GM19193 (cell line): Measurements from ENCODE around the gene SLC17A9.

Experiments used
- POLR2A ChIP-seq: IDR thresholded peaks from 4 replicates; pipeline ENCODE4 v1.6.1; 2011; ENCODE audit not compliant: insufficient read depth, insufficient read length; ENCODE audit errors: extremely low read depth

SLC17A9 gene

DNA sequence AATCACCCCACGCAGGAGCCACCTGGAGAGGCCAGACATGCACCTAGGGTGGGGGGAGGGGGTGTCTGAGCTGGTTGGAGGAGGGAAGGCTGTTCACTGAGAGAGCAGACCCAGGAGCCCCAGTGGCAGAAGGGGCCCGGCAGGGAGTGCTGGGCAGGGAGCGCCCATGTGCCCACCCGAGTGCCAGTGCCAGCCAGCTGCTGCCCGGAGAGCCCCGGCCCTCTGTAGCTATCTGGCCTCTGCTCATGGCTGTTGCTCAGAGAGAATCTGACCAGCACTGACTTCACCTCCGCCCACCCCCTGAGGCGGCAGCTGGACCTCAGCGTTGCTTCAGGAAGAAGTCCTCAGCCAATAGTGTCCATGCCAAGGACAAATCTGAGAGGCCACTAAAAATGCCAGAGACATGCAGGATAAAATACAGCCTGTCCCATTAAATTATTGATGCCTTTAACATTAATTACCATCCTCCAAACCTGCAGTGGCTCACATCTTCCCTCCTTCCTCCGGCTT is 22.8 kb downstream of the SLC17A9 start:
- TF ChIP-seq POLR2A: no peak

DNA sequence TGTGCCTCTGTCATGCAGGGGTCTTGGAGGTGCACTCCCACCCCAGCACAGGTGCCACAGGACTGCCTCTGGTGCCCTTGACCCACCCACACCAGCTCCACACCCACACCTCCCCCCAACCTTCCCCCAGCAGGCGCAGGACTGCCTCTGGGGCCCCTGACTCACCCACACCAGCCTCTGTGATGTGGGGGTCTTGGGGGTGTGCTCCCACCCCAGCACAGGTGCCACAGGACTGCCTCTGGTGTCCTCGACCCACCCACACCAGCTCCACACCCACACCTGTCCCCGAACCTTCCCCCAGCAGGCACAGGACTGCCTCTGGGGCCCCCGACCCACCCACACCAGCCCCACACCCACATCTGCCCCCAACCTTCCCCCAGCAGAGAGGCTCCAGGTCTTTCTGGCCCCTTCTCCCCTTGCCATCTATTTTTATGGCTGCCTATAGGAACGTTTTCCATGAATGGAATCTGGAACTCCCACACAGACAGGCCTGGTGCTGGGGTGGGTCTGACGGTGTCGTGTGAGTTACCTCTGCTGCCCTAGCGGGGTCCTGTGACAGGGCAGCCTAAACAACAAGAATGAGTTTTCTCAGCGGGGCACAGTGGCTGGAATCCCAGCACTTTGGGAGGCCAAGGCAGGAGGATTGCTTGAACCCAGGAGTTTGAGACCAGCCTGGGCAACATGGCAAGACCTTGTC is 23.5 kb downstream of the SLC17A9 start:
- no peak for TF ChIP-seq POLR2A

DNA sequence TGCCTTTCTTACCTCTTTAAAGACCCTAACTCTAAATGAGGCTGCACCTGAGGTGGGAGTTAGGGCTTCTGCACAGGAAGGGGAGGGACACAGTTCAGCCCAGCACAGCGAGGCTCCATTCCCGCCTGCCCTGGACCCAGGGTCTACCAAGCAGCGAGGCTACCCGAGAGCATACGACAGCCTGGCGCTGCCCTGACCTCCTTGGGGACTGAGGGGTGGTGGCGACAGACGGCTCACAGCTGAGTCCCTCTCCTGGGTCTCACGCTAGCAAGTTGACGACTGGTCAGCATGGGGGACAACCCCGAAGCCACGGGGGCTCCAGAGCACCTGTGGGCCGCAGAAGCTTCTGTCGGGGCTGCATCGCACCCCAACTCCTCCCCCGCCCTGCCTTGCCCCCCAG is 24.4 kb downstream of the SLC17A9 start:
- TF ChIP-seq POLR2A: no peak

DNA sequence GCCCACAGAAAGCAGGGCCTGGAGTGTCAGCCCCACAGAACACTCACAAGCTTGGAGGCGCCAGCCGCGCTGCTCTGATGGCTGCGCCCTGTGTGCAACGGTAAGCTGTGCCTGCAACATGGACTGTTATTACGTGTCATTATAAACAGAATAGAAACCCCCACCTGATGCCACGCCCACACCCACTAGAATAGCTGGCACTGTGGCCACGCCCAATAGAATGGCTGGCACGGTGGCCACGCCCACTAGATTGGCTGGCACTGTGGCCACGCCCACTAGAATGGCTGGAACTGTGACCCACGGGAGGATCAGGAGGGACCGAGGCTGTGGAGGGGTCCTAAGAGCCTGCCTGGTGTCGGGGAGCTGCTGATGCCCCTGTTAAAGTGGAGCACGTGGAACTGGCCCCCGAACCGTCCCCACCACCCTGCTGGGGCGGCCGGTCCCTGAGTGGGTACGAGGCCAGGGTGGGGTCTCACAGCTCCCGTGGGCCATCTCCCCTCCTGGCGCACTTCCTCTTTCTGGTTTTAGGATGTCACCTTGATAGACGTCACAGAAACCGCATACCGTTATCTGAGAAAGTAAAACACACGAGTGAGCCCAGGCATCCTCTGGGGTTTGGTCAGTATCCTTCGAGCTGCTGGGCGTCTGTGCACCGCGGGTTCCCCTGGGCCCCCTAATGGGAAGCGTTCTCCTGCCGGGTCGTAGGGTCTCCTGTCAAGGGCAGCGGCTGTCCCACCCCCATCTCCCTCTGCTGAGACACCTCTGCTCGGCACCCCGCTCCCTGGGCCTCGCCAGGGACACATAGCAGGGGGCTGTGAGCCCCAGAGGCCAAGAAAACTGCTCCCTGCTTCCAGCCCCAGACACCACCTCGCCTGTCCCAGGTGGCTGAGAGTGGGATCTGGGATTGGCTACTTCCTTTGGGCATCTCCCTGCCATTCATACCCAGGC is 25.4 kb downstream of the SLC17A9 start:
- TF ChIP-seq POLR2A: peak; percentile 65

DNA sequence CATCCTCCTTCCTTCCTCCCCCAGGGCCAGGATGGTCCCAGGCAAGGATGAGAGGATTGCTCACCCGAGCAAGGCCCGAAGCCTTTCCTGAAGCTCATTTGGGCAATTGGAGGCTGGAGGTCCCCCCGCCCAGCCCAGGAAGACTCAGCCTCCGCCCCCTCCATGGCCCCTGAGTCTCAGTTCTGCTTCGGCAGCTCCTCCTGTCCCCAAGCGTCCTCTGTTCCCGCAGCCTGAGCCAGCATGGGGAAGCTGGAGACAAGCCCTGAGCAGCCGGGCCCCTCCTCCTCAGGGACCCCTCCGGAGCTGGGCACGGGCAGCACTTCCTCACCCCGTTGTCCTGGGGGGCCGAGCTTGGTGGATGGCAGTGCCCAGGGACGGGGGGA is 26.0 kb downstream of the SLC17A9 start:
- TF ChIP-seq POLR2A: no peak

DNA sequence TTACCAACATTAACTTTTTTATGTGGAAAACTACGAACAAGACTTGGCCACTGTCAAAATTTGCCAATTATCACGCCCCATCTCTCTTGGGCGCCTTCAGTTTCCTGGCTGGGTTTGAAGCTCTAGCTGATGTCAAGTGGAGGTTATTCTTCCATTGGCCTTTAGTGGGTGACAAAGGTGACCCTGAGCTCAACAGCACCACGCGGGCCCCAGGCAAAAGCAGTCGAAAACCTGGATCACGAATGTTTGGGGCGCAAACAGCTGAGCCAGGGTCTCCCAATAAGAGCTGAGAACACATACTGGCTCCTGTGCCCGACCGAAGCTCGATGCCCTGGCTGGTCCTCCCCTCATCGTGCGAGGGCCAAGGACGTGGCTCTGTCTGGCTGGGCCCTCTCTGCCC is 26.8 kb downstream of the SLC17A9 start:
- TF ChIP-seq POLR2A: no peak

DNA sequence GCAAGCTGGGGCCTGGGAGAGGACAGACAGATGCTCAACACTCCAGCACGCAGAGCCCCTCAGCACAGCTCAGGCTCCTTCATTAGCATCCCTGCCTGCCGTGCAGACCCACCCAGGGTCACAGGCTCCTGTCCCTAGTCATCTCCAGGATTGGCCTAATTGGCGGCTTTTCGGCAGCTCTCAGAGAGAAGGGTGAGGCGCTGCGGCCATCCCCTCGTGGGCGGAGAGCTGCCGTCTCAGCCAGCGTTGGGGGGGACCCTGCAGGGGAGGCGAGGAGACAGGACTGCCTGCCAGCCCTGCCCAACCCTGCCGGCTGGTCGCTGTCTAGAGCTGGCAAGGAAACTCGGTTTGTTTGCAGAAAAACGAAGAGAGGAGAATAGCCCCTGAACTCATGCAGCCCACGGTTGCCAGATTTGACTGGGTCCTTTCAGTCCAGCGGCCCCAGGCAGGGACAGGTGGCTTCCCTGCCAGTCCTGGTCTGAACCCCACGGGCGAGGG is 27.4 kb downstream of the SLC17A9 start:
- TF ChIP-seq POLR2A: no peak

DNA sequence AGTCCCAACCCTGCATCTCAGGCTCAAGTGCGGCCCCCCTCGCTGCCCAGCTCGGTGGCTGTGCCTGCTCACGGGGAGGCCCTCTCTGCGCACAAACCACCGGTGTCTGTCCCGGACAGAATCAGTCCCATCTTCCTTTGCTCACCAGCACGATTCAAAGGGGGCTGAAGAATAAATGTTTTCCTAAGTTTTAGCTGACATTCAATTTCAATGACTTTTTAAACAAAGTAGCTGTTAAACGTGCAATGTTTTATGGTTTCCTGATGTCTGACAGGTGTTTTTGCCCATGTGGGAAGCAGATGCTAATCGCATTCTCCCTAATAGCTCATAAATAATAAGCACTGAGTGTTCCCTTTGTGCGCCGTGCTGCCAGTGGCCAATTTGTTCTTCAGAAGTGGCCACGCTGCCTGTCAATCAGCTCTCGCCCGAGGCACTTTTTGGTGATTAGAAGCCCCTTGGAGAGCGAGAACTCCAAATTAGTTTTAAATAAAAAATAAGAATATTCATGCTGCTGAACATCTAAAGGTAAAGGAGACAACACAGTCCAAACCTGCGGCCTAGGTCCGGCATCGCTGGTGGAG is 28.0 kb downstream of the SLC17A9 start:
- no peak for TF ChIP-seq POLR2A

DNA sequence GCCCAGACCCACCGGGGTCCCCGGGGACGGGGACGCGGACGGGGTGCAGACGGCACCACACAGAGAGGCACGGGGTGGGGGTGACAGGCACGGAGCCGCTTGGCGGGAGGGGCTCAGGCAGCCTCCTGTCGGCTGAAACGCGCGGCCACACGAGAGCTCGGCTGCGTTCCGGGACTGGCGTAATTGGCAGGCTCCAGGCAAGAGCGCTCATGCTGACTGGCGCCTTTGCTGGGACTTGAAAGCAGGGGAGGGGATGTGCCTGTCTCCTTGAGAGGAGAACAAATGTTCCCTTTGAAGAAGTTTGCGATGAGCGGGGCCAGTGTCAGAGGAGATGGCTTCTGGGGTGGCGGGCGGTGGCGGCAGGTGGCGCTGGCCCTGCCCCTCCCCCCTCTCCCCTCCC is 28.5 kb downstream of the SLC17A9 start:
- TF ChIP-seq POLR2A: no peak

DNA sequence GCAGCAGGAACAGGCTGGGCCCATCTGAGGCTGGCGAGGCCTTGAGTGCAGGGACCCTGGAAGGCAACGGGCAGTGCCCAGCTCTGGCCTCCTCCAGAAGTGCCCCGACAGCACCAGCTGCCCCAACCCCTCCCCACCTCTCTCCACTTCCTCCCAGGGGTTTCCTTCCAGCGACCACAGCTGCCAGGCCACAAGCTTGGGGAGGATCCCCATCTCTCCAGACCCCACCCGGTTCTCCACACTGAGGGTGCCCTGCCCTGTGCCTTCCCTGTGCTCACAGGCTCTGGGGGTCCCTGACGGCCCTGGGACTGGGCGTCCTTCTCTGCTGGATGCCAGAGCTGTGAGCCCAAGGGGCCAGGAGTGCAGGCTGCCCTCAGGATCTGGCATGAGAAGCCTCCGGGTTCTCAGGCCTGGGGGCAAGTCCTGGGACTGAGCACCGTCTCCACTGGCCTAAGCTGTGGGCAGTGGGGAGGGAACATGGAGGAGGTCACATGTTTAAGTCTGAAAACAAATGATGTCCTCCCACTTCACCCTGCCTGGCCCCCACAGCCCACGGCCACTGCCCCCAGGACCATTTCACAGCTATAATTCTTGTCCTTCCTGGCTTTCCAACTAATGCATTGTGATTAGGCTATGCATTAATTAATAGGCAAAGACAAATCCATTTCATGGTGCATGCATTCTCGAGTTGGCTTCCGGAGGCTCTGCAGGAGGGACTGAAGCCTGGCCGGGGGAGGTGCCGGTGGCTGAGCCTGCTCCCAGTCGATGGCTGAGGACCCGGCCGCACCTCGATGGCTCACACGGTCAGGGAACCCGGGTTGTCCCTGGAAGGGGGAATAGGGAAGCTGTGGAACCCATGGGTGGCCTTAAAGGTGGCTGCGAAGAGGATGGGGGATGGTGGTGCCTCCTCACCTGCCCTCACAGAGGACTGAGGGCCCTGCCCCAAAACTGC is 29.9 kb downstream of the SLC17A9 start:
- TF ChIP-seq POLR2A: no peak

DNA sequence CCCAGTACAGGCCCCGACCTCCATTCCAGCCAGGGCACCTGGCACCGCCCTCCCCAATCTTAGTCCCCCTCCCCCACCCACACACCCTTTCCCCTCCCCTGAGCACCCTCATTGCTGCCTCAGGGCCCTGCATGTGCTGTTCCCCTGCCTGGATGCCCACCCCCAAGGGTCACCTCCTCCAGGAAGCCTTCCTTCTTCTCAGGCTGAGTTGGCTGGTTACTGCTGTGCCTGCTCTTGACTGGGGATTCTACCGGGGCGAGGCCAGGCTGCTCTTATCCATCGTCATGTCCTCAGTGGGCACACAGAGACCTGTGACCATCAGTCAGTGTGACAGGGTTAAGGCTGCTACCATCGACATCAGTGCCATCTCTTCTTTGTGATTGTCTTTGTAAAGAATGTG is 30.7 kb downstream of the SLC17A9 start:
- TF ChIP-seq POLR2A: no peak

DNA sequence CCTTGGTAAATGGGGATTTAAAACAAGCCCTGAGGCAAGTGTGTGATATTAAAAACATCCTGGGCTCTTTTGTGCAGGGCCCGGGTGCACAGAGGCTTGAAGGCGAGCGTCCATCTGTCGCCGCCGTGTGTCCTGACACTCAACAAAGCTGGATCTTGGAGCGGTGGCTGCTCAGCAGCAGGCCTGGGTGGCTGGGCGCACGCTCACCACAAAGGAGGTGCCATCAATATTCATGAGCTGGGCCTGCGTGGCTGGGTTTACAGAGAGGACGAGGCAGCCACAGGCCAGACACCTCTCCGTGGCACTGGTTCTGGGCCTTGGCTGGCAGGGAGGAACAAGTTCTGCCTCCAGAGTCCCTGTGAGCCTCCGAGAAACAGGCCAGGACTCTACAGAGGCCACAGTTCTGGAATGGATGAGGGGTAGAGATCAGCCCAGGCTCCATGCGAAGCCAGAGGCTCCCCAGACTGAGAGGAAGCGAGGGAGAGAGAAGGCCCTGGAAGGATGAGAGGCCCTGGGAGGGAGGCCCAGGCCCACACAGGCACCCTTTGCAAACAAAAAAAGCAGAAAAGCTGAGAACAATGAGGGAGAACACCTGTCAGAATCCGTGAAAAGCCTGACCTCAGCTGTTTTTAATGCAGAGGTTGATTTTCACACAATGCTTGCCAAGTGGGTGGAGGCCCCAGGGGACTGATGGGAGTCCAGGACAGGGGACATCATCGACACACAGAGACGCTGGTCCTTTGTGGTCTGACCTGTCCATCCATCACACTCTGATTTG is 32.3 kb downstream of the SLC17A9 start:
- TF ChIP-seq POLR2A: no peak

DNA sequence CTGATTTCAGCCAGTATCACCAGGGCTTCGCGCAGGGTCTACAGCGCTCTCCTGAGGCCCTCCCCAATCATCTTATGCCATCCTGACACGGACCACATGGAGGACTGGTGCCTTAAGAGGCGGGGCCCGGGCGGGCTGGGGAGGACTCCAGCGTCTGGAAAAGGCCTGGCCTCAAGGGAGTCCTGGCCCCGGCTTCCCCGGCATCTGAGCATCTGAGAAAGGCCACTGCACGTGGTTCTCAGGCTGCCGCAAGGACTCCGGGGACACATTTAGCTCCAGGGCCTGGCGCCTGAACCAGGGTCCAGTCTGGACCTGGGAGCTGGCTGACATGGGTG is 32.9 kb downstream of the SLC17A9 start:
- no peak for TF ChIP-seq POLR2A
